Mucosa of rectum (tissue), 2 donors: ENCODE data around the gene KLC4.
"Not testable (repeated sequence)": the region's sequence is repeated elsewhere in the genome, so short reads cannot be mapped to it uniquely, and the experiment has no call there.

Experiments
- H3K27ac ChIP-seq, 2 donors: one replicate each; pipeline ENCODE4 v1.7.0; 2013; ENCODE audit warnings: inconsistent platforms in 2 of 2, low read depth in 2 of 2, low read length in 2 of 2
- H3K27me3 ChIP-seq, 2 donors: one replicate each; pipeline ENCODE4 v1.7.0; 2013; ENCODE audit warnings: low read length in 2 of 2; ENCODE audit not compliant: control insufficient read depth in 2 of 2, insufficient read depth in 2 of 2
- H3K36me3 ChIP-seq, 2 donors: one replicate each; pipeline ENCODE4 v1.7.0; 2013; ENCODE audit warnings: low read length in 2 of 2; ENCODE audit not compliant: control insufficient read depth in 2 of 2, insufficient read depth in 2 of 2
- H3K4me1 ChIP-seq, 2 donors: one replicate each; pipeline ENCODE4 v1.7.0; 2013; ENCODE audit warnings: low read length in 2 of 2, mild to moderate bottlenecking in 1 of 2; ENCODE audit not compliant: control insufficient read depth in 2 of 2, insufficient read depth in 2 of 2
- H3K4me3 ChIP-seq, 2 donors: one replicate each; pipeline ENCODE4 v1.7.0; 2013; ENCODE audit warnings: low read length in 2 of 2
- H3K9ac ChIP-seq, 2 donors: one replicate each; pipeline ENCODE4 v1.7.0; 2013; ENCODE audit warnings: low read length in 2 of 2, low read depth in 1 of 2, mild to moderate bottlenecking in 1 of 2
- H3K9me3 ChIP-seq, 2 donors: one replicate each; pipeline ENCODE4 v1.7.0; 2013; ENCODE audit warnings: low read length in 2 of 2; ENCODE audit not compliant: control insufficient read depth in 2 of 2
- donor health status: healthy.
- donor health status: Normal muscosa, but diverticular disease.

Gene KLC4

GRCh38 chr6:43035495-43036194, 23.8 kb upstream of the KLC4 start:
- H3K27me3 ChIP-seq, result no peaks in the 10 kb centered on the region
- H3K27ac ChIP-seq, result no peak overlapping the region
- no peaks in the 10 kb centered on the region for H3K4me1 ChIP-seq
- H3K36me3 ChIP-seq, result peaks cover 41 to 53% of the 10 kb centered on the region in 2 donors
- no peak overlapping the region for H3K4me3 ChIP-seq
- H3K9me3 ChIP-seq, result no peaks in the 10 kb centered on the region
- no peak overlapping the region for H3K9ac ChIP-seq

GRCh38 chr6:43036712-43037111, 22.7 kb upstream of the KLC4 start:
- no peak overlapping the region for H3K27ac ChIP-seq
- H3K4me1 ChIP-seq, result no peaks in the 10 kb centered on the region
- no peaks in the 10 kb centered on the region for H3K9me3 ChIP-seq
- H3K36me3 ChIP-seq, result peaks cover 47 to 56% of the 10 kb centered on the region in 2 donors
- no peak overlapping the region for H3K4me3 ChIP-seq
- H3K9ac ChIP-seq, result no peak overlapping the region
- H3K27me3 ChIP-seq, result no peaks in the 10 kb centered on the region

- no peak overlapping the region for H3K9ac ChIP-seq
- peaks cover 49 to 57% of the 10 kb centered on the region in 2 donors for H3K36me3 ChIP-seq
- H3K27me3 ChIP-seq, result no peaks in the 10 kb centered on the region
- no peak overlapping the region for H3K4me3 ChIP-seq
- no peak overlapping the region for H3K27ac ChIP-seq
- H3K4me1 ChIP-seq, result no peaks in the 10 kb centered on the region
- no peaks in the 10 kb centered on the region for H3K9me3 ChIP-seq
These were observed 22.2 kb upstream of the KLC4 start for GRCh38 chr6:43037197-43037596.

- Histone ChIP-seq H3K4me1 (no peaks in the 10 kb centered on the region), H3K4me3 (no peak overlapping the region), H3K27ac (no peak overlapping the region), H3K9me3 (no peaks in the 10 kb centered on the region), H3K9ac (no peak overlapping the region), H3K27me3 (no peaks in the 10 kb centered on the region), H3K36me3 (peaks cover 51 to 56% of the 10 kb centered on the region in 2 donors)
These were observed 21.7 kb upstream of the KLC4 start for GRCh38 chr6:43037706-43038105.

GRCh38 chr6:43038727-43039126, 20.7 kb upstream of the KLC4 start:
- Histone ChIP-seq H3K27ac (no peak overlapping the region), H3K36me3 (peaks cover 54 to 58% of the 10 kb centered on the region in 2 donors), H3K9ac (no peak overlapping the region), H3K4me1 (no peaks in the 10 kb centered on the region), H3K9me3 (no peaks in the 10 kb centered on the region), H3K4me3 (no peak overlapping the region), H3K27me3 (no peaks in the 10 kb centered on the region)

- H3K4me3 ChIP-seq, result no peak overlapping the region
- H3K36me3 ChIP-seq, result peaks cover 48 to 61% of the 10 kb centered on the region in 2 donors
These were observed 18.7 kb upstream of the KLC4 start for GRCh38 chr6:43040542-43041257.

GRCh38 chr6:43041475-43041874, 18.0 kb upstream of the KLC4 start:
- H3K36me3 ChIP-seq, result peaks cover 48 to 65% of the 10 kb centered on the region in 2 donors
- H3K4me3 ChIP-seq, H3K9me3 ChIP-seq, H3K27ac ChIP-seq, H3K9ac ChIP-seq, H3K4me1 ChIP-seq, H3K27me3 ChIP-seq: not testable (repeated sequence)

More at GRCh38 chr6:43040542-43041257, 18.7 kb upstream of the KLC4 start:
- no peaks in the 10 kb centered on the region for H3K9me3 ChIP-seq
- H3K4me1 ChIP-seq, result no peaks in the 10 kb centered on the region
- H3K27me3 ChIP-seq, result no peaks in the 10 kb centered on the region
- H3K27ac ChIP-seq, result no peak overlapping the region
- no peak overlapping the region for H3K9ac ChIP-seq

- H3K9ac ChIP-seq, result no peak overlapping the region
- no peak overlapping the region for H3K27ac ChIP-seq
- H3K4me3 ChIP-seq, result no peak overlapping the region
- no peaks in the 10 kb centered on the region for H3K27me3 ChIP-seq
- peaks cover 42 to 61% of the 10 kb centered on the region in 2 donors for H3K36me3 ChIP-seq
- no peaks in the 10 kb centered on the region for H3K4me1 ChIP-seq
- no peaks in the 10 kb centered on the region for H3K9me3 ChIP-seq
These were observed 16.1 kb upstream of the KLC4 start for GRCh38 chr6:43043310-43043709.

GRCh38 chr6:43045371-43045930, 14.0 kb upstream of the KLC4 start:
- H3K27me3 ChIP-seq, result no peaks in the 10 kb centered on the region
- no peaks in the 10 kb centered on the region for H3K9me3 ChIP-seq
- H3K4me3 ChIP-seq, result no peak overlapping the region
- H3K9ac ChIP-seq, result no peak overlapping the region
- H3K4me1 ChIP-seq, result no peaks in the 10 kb centered on the region
- no peak overlapping the region for H3K27ac ChIP-seq
- H3K36me3 ChIP-seq, result peaks cover 34 to 64% of the 10 kb centered on the region in 2 donors

GRCh38 chr6:43047998-43048397, 11.4 kb upstream of the KLC4 start:
- H3K9ac ChIP-seq, result no peak overlapping the region
- H3K4me1 ChIP-seq, result peaks cover 4 to 9% of the 10 kb centered on the region in 2 donors
- peaks cover 20 to 53% of the 10 kb centered on the region in 2 donors for H3K36me3 ChIP-seq
- no peaks in the 10 kb centered on the region for H3K9me3 ChIP-seq
- H3K27ac ChIP-seq, result no peak overlapping the region
- no peaks in the 10 kb centered on the region for H3K27me3 ChIP-seq
- no peak overlapping the region for H3K4me3 ChIP-seq
